A673 (cell line): ENCODE results near the gene DRD1. TPM values are rescaled to one million over a fixed set of nuclear protein-coding genes. Genes with fewer than 3 reads are reported as not detected.

ENCODE experiments used
- BruUV-seq: library from RNA; stranded (reverse); fragments of 400-500 nt; replicated peaks from 2 replicates; lab custom pipeline; 2021; lab: Mats Ljungman, UMichigan
- CTCF ChIA-PET: fragments of 300-600 bp; sonication (Branson Sonifier 250); formaldehyde crosslinking; loops from one replicate; lab custom pipeline; 2022; ENCODE audit warnings: antibody characterized with exemption; lab: Charles Lee
- POLR2A ChIA-PET: fragments of 300-600 bp; sonication (Branson Sonifier 250); formaldehyde crosslinking; loops from one replicate; lab custom pipeline; 2022; ENCODE audit warnings: antibody characterized with exemption; ENCODE audit not compliant: low non-redundant PET; lab: Charles Lee
- DNase-seq: peaks from one replicate; pipeline ENCODE4 v3.0.0-alpha.2; 2015; ENCODE audit warnings: low spot score
- H3K27ac ChIP-seq: fragments of 200-600 bp; sonication (generic); 2 replicates; pipeline ENCODE4 v1.5.1; 2016; ENCODE audit warnings: mixed run types, low read depth, mild to moderate bottlenecking, mixed read lengths, antibody characterized with exemption, low read length; ENCODE audit not compliant: poor library complexity, severe bottlenecking
- H3K27me3 ChIP-seq: fragments of 200-600 bp; sonication (generic); replicated peaks from 2 replicates; pipeline ENCODE4 v1.6.1; 2017; ENCODE audit warnings: mixed run types, low read depth, mild to moderate bottlenecking, mixed read lengths, antibody characterized with exemption, low read length; ENCODE audit not compliant: insufficient read depth, poor library complexity
- H3K36me3 ChIP-seq: fragments of 200-600 bp; sonication (generic); 2 replicates; pipeline ENCODE4 v1.6.1; 2016; ENCODE audit warnings: mixed run types, mild to moderate bottlenecking, mixed read lengths, antibody characterized with exemption, low read length; ENCODE audit not compliant: insufficient read depth, poor library complexity, severe bottlenecking
- H3K4me1 ChIP-seq: fragments of 200-600 bp; sonication (generic); 2 replicates; pipeline ENCODE4 v1.6.1; 2017; ENCODE audit warnings: mixed run types, mild to moderate bottlenecking, mixed read lengths, antibody characterized with exemption, low read length; ENCODE audit not compliant: insufficient read depth, poor library complexity, severe bottlenecking
- H3K4me3 ChIP-seq: fragments of 200-600 bp; sonication (generic); 2 replicates; pipeline ENCODE4 v1.5.1; 2016; ENCODE audit warnings: low read depth, mixed run types, mild to moderate bottlenecking, mixed read lengths, low read length; ENCODE audit not compliant: poor library complexity, severe bottlenecking
- H3K9me3 ChIP-seq: fragments of 200-600 bp; sonication (generic); 2 replicates; pipeline ENCODE4 v1.6.1; 2016; ENCODE audit warnings: mixed run types, low read depth, mild to moderate bottlenecking, mixed read lengths, antibody characterized with exemption, low read length; ENCODE audit not compliant: poor library complexity, severe bottlenecking
- CTCF ChIP-seq: fragments of 300-800, 200-600 bp; sonication (generic); conservative IDR thresholded peaks from 2 replicates; pipeline ENCODE4 v1.5.1; 2017; ENCODE audit warnings: low read depth, mild to moderate bottlenecking, antibody characterized with exemption, low read length, moderate library complexity, mixed read lengths
- EZH2 ChIP-seq: fragments of 200-600 bp; sonication (generic); IDR thresholded peaks from 2 replicates; pipeline ENCODE4 v1.6.1; 2017; ENCODE audit warnings: borderline replicate concordance, low read depth, mild to moderate bottlenecking, mixed read lengths, antibody characterized with exemption, low read length; ENCODE audit not compliant: poor library complexity, severe bottlenecking
- intact Hi-C: fragments of 100-400 bp; cut with micrococcal nuclease; formaldehyde crosslinking; loops from one replicate; pipeline ENCODE4 v1.10.0; 2022; ENCODE audit not compliant: unreplicated experiment
- total RNA-seq: library from RNA; stranded (reverse); gene quantifications from 2 replicates; pipeline ENCODE4 v1.2.3, GENCODE V29; 2021

Gene DRD1
- total RNA-seq, 1 experiment from 2014 or later = 0.77 TPM

GRCh38 chr5:175485631-175486030 lies 41.6 kb upstream of the DRD1 start:
- Histone ChIP-seq H3K4me1 (no peaks in the 10 kb centered on the region), H3K27ac (no peak overlapping the region), H3K27me3 (no peaks in the 10 kb centered on the region), H3K9me3 (no peaks in the 10 kb centered on the region), H3K4me3 (no peak overlapping the region), H3K36me3 (peaks cover 15% of the 10 kb centered on the region)
- ChIA-PET POLR2A (no interaction called here), CTCF (no interaction called here)
- TF ChIP-seq EZH2 (no peak), CTCF (no peak)
- BruUV-seq = no TSS peak
- DNase-seq = no peak
- intact Hi-C loops = no loop called here

GRCh38 chr5:175484829-175485228 lies 40.8 kb upstream of the DRD1 start:
- Histone ChIP-seq H3K4me3 (no peak overlapping the region), H3K27ac (no peak overlapping the region), H3K36me3 (peaks cover 15% of the 10 kb centered on the region), H3K27me3 (no peaks in the 10 kb centered on the region), H3K4me1 (peaks cover 1% of the 10 kb centered on the region), H3K9me3 (no peaks in the 10 kb centered on the region)
- no TSS peak for BruUV-seq
- no peak for DNase-seq
- no peak for TF ChIP-seq CTCF
- TF ChIP-seq EZH2 = no peak
- intact Hi-C loops = no loop called here
- ChIA-PET CTCF (no interaction called here), POLR2A (no interaction called here)

- intact Hi-C loops = no loop called here
- CTCF ChIA-PET = no interaction called here
- H3K36me3 ChIP-seq = peaks cover 15% of the 10 kb centered on the region
These were observed 40.3 kb upstream of the DRD1 start for GRCh38 chr5:175484322-175484721.

More at GRCh38 chr5:175484322-175484721, 40.3 kb upstream of the DRD1 start:
- H3K4me1 ChIP-seq = peaks cover 6% of the 10 kb centered on the region
- DNase-seq = no peak
- H3K4me3 ChIP-seq = no peak overlapping the region
- BruUV-seq = no TSS peak
- H3K9me3 ChIP-seq = no peaks in the 10 kb centered on the region
- H3K27ac ChIP-seq = no peak overlapping the region
- no peaks in the 10 kb centered on the region for H3K27me3 ChIP-seq
- POLR2A ChIA-PET = no interaction called here
- TF ChIP-seq EZH2 (no peak), CTCF (no peak)
